ENCODE measurements around the gene FBRS. TPM values are rescaled to one million over a fixed set of nuclear protein-coding genes. Genes with fewer than 3 reads are reported as not detected.

Gene FBRS
- total RNA-seq, 1 experiment from 2014 or later: 16.8 TPM

- peak within 1 kb of the TSS; percentile 60 for H4K91ac ChIP-seq (ENCODE audit: insufficient read length, low read depth, low read length)
- no peak within 1 kb of the TSS for H3K27ac ChIP-seq (ENCODE audit: insufficient read length, low read depth, low read length)
- peak within 1 kb of the TSS; percentile 87 for H3K4me2 ChIP-seq (ENCODE audit: insufficient read depth, insufficient read length, low read length)
- H2BK120ac ChIP-seq (ENCODE audit: low read depth, low read length, poor library complexity, severe bottlenecking): peak within 1 kb of the TSS; percentile 0
- Mint-ChIP-seq H3K9me3 (no peaks in the 10 kb centered on the region), H3K27ac (peak within 1 kb of the TSS; percentile 93 to 98 (median 97)), H3K4me3 (peak within 1 kb of the TSS; percentile 85 to 93), H3K27me3 (ENCODE audit: low read depth) (peaks cover 47% of the 10 kb centered on the region), H3K4me1 (peaks cover 8 to 12% of the 10 kb centered on the region in 2 experiments; a peak in 3 of 4 replicates), H3K36me3 (ENCODE audit: insufficient read depth in 1 of 3, low read depth in 3 of 3) (peaks cover 5 to 17% (median 13%) of the 10 kb centered on the region in 3 experiments; a peak in 5 of 7 replicates)
- no peak within 1 kb of the TSS for H3T11ph ChIP-seq (ENCODE audit: low read length)
- H3K23me2 ChIP-seq (ENCODE audit: insufficient read length, low read depth, low read length, poor library complexity, severe bottlenecking): peaks cover 6% of the 10 kb centered on the region
- no peaks in the 10 kb centered on the region for H3K9me3 ChIP-seq (ENCODE audit: control insufficient read depth, low read depth, low read length)
- H3K56ac ChIP-seq (ENCODE audit: insufficient read length, low read depth, low read length): no peak within 1 kb of the TSS
- H2AFZ ChIP-seq (ENCODE audit: low read length): no peak within 1 kb of the TSS
- no CpG with 5 or more reads among the region's 53 CpGs for WGBS (ENCODE audit: extremely low coverage, insufficient read length, low lambda C conversion rate)
- no peak within 1 kb of the TSS for H3K23ac ChIP-seq (ENCODE audit: insufficient read length, low read depth, low read length)
- H2BK12ac ChIP-seq (ENCODE audit: insufficient read length, low read depth, low read length): no peak within 1 kb of the TSS
- H3K4me1 ChIP-seq (ENCODE audit: insufficient read depth, low read length): no peaks in the 10 kb centered on the region
- H3K14ac ChIP-seq (ENCODE audit: insufficient read depth, low read length): peak within 1 kb of the TSS; percentile 59; the same call in 1 of the 2 replicates
- H3K4ac ChIP-seq (ENCODE audit: low read depth, low read length): no peak within 1 kb of the TSS
- peak within 1 kb of the TSS; percentile 91 for H4K8ac ChIP-seq (replicated peaks; ENCODE audit: insufficient read length, low read depth, low read length)
- no peaks in the 10 kb centered on the region for H3K79me2 ChIP-seq (ENCODE audit: insufficient read depth, low read length)
- TF ChIP-seq CTCF (conservative IDR thresholded peaks at IDR 0.05): no peak
- H4K20me1 ChIP-seq (ENCODE audit: control insufficient read depth, insufficient read depth, insufficient read length): no peaks in the 10 kb centered on the region
- peak within 1 kb of the TSS; percentile 63 for H4K5ac ChIP-seq (ENCODE audit: insufficient read length, low read depth, low read length)
- peak within 1 kb of the TSS; percentile 69 for H3K9ac ChIP-seq (ENCODE audit: extremely low read depth, insufficient read length, low read length)
- H3K79me1 ChIP-seq (ENCODE audit: insufficient read depth, low read depth, low read length, poor library complexity, severe bottlenecking): no peaks in the 10 kb centered on the region
- H3K18ac ChIP-seq (ENCODE audit: insufficient read length, low read depth, low read length): peak within 1 kb of the TSS; percentile 78
- no peak within 1 kb of the TSS for H2BK20ac ChIP-seq (ENCODE audit: low read depth, low read length, poor library complexity, severe bottlenecking)
- H2BK5ac ChIP-seq (ENCODE audit: insufficient read length, low read length): no peak within 1 kb of the TSS
- H2AK5ac ChIP-seq (ENCODE audit: insufficient read length, low read length): no peak within 1 kb of the TSS
- peaks cover 7% of the 10 kb centered on the region; the same call in 1 of the 2 replicates for H3K27me3 ChIP-seq (ENCODE audit: insufficient read depth, low read length)
- H2BK15ac ChIP-seq (ENCODE audit: low read depth, low read length): no peak within 1 kb of the TSS
- peak; percentile 100 for DNase-seq
Observed at GRCh38 chr16:30650369-30651123, 7.7 kb upstream of the FBRS start, which contains the start of gene PRR14. PRR14 (plus strand) TSS chr16:30650960; CDS start chr16:30651646, 686 bp downstream.

Data from H9 (cell line).